Measurements from ENCODE around the gene UBAC2. TPM values are rescaled to one million over a fixed set of nuclear protein-coding genes. Genes with fewer than 3 reads are reported as not detected.

Gene UBAC2
- total RNA-seq, 1 donor from 2014 or later: 70.8 TPM

DNA sequence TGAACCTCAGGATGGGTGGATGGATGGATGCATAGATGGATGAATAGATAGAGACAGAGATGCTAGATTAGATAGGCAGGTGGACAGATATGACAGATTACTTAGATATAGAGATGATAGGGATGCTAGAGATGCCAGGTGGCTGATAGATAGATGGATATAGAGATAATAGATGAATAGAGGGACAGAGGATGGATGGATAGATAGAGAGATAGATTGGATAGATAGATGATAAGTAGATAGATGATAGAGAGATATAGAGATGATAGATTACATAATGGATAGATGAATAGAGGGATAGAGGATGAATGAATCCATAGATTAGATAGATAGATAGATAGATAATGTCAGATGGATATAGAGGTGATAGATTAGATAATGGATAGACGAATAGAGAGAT is 212.2 kb downstream of the UBAC2 start:
- TF ChIP-seq, protein P1, sequence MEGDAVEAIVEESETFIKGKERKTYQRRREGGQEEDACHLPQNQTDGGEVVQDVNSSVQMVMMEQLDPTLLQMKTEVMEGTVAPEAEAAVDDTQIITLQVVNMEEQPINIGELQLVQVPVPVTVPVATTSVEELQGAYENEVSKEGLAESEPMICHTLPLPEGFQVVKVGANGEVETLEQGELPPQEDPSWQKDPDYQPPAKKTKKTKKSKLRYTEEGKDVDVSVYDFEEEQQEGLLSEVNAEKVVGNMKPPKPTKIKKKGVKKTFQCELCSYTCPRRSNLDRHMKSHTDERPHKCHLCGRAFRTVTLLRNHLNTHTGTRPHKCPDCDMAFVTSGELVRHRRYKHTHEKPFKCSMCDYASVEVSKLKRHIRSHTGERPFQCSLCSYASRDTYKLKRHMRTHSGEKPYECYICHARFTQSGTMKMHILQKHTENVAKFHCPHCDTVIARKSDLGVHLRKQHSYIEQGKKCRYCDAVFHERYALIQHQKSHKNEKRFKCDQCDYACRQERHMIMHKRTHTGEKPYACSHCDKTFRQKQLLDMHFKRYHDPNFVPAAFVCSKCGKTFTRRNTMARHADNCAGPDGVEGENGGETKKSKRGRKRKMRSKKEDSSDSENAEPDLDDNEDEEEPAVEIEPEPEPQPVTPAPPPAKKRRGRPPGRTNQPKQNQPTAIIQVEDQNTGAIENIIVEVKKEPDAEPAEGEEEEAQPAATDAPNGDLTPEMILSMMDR (IDR thresholded peaks at IDR 0.05): no peak

DNA sequence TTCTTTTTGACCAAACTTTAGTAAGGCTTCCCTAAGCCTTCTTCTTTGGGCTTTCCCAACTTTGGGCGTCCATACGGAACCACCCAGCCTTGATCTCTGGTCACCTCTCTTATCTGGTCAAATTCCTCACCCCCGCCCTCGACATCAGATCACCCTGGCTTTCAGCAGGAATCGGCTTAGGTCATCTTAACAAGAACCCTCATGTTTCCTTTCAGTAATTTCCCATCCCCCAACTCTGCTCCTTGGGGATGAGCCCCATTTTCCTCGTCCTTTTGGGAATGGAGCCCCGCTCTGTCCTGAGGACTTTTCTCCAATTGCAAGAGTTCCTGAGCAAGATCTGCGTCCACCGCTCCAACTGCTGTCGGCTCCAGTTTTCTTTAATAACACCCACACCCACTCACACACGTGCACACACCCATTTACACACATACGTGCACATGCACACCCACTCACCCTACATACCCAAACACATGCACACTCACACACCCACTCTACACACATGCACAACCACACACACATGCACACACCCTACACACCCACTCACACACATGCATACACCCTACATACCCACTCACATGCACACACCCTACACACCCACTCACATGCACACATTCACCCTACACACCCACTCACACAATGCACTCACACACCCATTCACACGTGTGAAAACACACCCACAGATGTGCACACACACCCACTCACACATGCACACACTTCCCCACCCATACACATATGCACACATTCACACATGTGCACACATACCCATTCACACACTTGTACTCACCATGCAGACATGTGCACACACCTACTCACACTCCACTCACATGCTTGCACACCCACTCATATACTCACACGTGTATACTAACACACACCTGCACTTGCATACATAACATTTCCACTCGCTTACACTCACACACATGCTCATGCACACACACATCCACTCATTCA is 213.7 kb downstream of the UBAC2 start:
- Mint-ChIP-seq H3K27ac (ENCODE audit: unreplicated experiment) (no peak overlapping the region), H3K4me1 (ENCODE audit: low read depth) (no peaks in the 10 kb centered on the region), H3K27me3 (ENCODE audit: low read depth) (peaks cover 8% of the 10 kb centered on the region), H3K36me3 (ENCODE audit: low read depth) (peaks cover 2% of the 10 kb centered on the region), H3K4me3 (ENCODE audit: unreplicated experiment) (no peak overlapping the region), H3K9me3 (ENCODE audit: low read depth) (peaks cover 5% of the 10 kb centered on the region)
- TF ChIP-seq, protein P1 (IDR thresholded peaks at IDR 0.05): no peak
- no peak for DNase-seq (ENCODE audit: low spot score)

More for the DNA sequence above, 212.2 kb downstream of the UBAC2 start:
- Mint-ChIP-seq H3K27ac (ENCODE audit: unreplicated experiment) (no peak overlapping the region), H3K4me3 (ENCODE audit: unreplicated experiment) (no peak overlapping the region), H3K27me3 (ENCODE audit: low read depth) (peaks cover 6% of the 10 kb centered on the region), H3K4me1 (ENCODE audit: low read depth) (no peaks in the 10 kb centered on the region), H3K9me3 (ENCODE audit: low read depth) (peaks cover 9% of the 10 kb centered on the region), H3K36me3 (ENCODE audit: low read depth) (peaks cover 2% of the 10 kb centered on the region)
- DNase-seq (ENCODE audit: low spot score): no peak

DNA sequence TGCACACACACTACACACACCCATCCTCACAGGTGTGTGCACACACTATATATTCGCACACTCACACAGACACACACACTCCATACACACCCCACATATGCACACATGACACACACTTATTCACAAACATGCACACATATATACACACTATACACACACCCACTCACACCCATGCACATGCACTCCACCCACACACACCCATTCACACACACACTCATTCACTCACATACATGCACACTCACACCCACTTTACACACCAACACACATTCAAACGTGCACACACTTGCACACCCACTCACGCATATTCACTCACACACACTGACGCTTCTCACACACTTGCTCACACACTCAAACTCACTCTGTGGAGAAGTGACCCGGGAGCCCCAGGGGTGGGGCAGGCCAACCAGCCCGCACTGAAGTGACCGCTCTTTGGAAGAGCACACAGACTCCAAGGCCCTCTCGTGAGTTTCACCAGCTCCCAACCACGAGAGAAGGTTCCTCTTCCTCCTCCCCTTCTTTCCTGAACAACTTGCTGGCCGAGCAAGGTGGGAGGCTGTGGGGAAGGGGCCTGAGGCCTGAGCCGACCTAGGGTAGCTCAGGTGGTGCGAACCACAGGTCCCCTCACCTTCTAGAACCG is 214.5 kb downstream of the UBAC2 start:
- H3K36me3 Mint-ChIP-seq (ENCODE audit: low read depth): peaks cover 2% of the 10 kb centered on the region
- TF ChIP-seq, protein P1 (IDR thresholded peaks at IDR 0.05): no peak
- H3K27me3 Mint-ChIP-seq (ENCODE audit: low read depth): peaks cover 8% of the 10 kb centered on the region
- no peaks in the 10 kb centered on the region for H3K4me1 Mint-ChIP-seq (ENCODE audit: low read depth)
- peaks cover 5% of the 10 kb centered on the region for H3K9me3 Mint-ChIP-seq (ENCODE audit: low read depth)
- no peak for DNase-seq (ENCODE audit: low spot score)
- no peak overlapping the region for H3K4me3 Mint-ChIP-seq (ENCODE audit: unreplicated experiment)
- no peak overlapping the region for H3K27ac Mint-ChIP-seq (ENCODE audit: unreplicated experiment)

DNA sequence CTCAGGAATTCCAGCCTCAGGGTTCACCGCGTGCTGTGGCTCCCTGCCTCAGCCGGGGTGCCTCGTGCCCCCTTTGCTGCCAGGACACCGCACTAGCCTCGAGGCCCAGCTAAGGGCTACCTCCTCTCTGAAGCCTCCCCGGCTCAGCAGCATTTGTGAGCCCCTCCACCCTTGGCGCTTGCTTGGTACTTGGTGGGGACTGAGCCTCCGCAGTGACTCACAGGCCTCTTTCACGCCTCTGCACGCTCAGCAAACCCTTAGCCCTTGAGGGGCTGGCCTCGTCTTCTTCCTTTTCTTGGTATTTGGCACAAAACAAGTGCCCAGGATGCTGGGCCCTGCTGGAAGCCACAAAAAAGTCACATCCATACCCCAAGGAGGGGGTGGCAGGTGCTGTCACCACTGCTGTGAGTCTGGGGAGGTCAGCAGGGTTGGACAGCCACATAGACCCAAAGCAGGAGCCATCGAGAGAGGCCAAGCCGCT is 215.2 kb downstream of the UBAC2 start:
- Mint-ChIP-seq H3K9me3 (ENCODE audit: low read depth) (peaks cover 5% of the 10 kb centered on the region), H3K4me1 (ENCODE audit: low read depth) (no peaks in the 10 kb centered on the region), H3K36me3 (ENCODE audit: low read depth) (peaks cover 2% of the 10 kb centered on the region), H3K4me3 (ENCODE audit: unreplicated experiment) (no peak overlapping the region), H3K27me3 (ENCODE audit: low read depth) (peaks cover 11% of the 10 kb centered on the region), H3K27ac (ENCODE audit: unreplicated experiment) (no peak overlapping the region)
- TF ChIP-seq, protein P1 (IDR thresholded peaks at IDR 0.05): no peak
- no peak for DNase-seq (ENCODE audit: low spot score)

DNA sequence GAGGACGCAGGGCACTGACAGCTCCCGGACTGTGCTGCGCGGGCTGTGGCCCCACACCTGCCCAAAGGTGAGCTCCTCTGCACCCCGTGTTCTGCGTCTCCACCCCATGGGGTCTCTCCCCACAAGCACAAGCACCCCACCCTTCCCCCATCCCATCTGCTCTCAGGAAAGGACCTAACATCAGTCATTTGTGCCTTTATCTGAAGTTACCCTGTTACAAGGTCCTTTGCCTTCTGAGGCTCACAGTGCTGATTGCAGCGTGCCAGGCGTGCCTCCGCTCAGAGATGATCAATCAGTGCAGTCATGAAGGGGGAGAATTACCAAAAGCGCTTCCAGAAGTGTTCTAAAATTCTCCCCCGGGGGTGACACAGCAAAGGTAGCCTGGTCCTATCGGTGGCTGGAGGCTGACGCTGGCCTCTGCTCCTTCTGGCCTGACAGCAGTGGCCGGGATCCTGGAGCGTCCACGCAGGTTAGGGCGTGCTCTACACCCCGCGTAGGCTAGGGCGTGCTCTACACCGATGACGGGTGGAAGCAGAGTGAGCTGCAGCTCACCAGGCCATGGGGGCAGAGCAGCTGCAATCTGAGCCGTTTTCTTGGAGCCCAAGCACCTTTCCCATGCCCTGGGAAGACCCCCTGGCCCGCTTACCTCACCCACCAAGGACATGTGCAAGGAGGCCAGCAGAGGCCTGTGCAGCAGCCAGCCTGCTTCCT is 215.9 kb downstream of the UBAC2 start:
- Mint-ChIP-seq H3K27ac (ENCODE audit: unreplicated experiment) (no peak overlapping the region), H3K4me3 (ENCODE audit: unreplicated experiment) (no peak overlapping the region), H3K4me1 (ENCODE audit: low read depth) (no peaks in the 10 kb centered on the region), H3K36me3 (ENCODE audit: low read depth) (peaks cover 5% of the 10 kb centered on the region), H3K9me3 (ENCODE audit: low read depth) (peaks cover 5% of the 10 kb centered on the region), H3K27me3 (ENCODE audit: low read depth) (peaks cover 13% of the 10 kb centered on the region)
- TF ChIP-seq, protein P1 (IDR thresholded peaks at IDR 0.05): no peak
- no peak for DNase-seq (ENCODE audit: low spot score)
